H1 (cell line): Measurements from ENCODE around the gene PITPNB. TPM values are rescaled to one million over a fixed set of nuclear protein-coding genes. Genes with fewer than 3 reads are reported as not detected.

ENCODE experiments used
- BACH1 ChIP-seq: IDR thresholded peaks from 2 replicates; pipeline ENCODE4 v1.6.1; 2012; ENCODE audit warnings: low read length, improper control_type of control experiment
- BRCA1 ChIP-seq: IDR thresholded peaks from 2 replicates; pipeline ENCODE4 v1.6.1; 2012; ENCODE audit warnings: low read depth, low read length, improper control_type of control experiment
- CHD2 ChIP-seq: IDR thresholded peaks from 2 replicates; pipeline ENCODE4 v1.6.1; 2012; ENCODE audit warnings: low read length, improper control_type of control experiment
- GTF2F1 ChIP-seq: IDR thresholded peaks from 2 replicates; pipeline ENCODE4 v1.6.1; 2012; ENCODE audit warnings: low read depth, low read length, improper control_type of control experiment, borderline replicate concordance
- HDAC6 ChIP-seq: IDR thresholded peaks from one replicate; pipeline ENCODE4 v1.7.1; 2012; ENCODE audit warnings: low read depth, mild to moderate bottlenecking, inconsistent platforms, low read length, moderate library complexity
- RNF2 ChIP-seq: fragments of 200-900, 300-1000 bp; sonication (generic); IDR thresholded peaks from 2 replicates; pipeline ENCODE4 v1.7.1; 2016; ENCODE audit warnings: borderline replicate concordance, low read depth, mild to moderate bottlenecking, antibody characterized with exemption, low read length; ENCODE audit not compliant: poor library complexity, severe bottlenecking; ENCODE audit errors: missing control alignments
- RXRA ChIP-seq: IDR thresholded peaks from 2 replicates; pipeline ENCODE4 v1.6.1; 2011; ENCODE audit warnings: low read depth, mild to moderate bottlenecking, low read length, moderate library complexity; ENCODE audit not compliant: insufficient read depth
- polyA plus RNA-seq, 7 experiments: library from polyadenylated mRNA; depleted of rRNA in 3 of 7; stranded (reverse) in 5 of 7; unstranded in 2 of 7; fragments of >200 nt in 5 of 7; fragments of 200-250 nt in 2 of 7; gene quantifications; 1 replicate in 5 of 7; 2 replicates in 1 of 7; 4 replicates in 1 of 7; pipeline versions ENCODE4 v1.2.1 to v1.2.3, GENCODE V29; 2011 to 2013; ENCODE audit warnings: missing spikeins in 2 of 7, mixed read lengths in 2 of 7
- total RNA-seq: library from RNA; stranded (reverse); fragmentation: NEBNext Ultra II Directional; extraction: Animal tissue kit (Norgen Biotek cat#: 25700); gene quantifications from 2 replicates; pipeline ENCODE4 v1.2.1, GENCODE V29; 2021
- TF ChIP-seq, protein P1 (sequence below): fragments of 300-600 bp; sonication (generic); IDR thresholded peaks from 2 replicates; pipeline ENCODE4 v1.7.1; 2012; ENCODE audit warnings: low read length, moderate library complexity, mild to moderate bottlenecking, inconsistent platforms; ENCODE audit not compliant: insufficient replicate concordance

The PITPNB gene
- total and polyA plus RNA-seq, 2 of the 8 experiments (the other 6 are each of a cell fraction or from before 2014, with no cell fraction given) = 24.6 to 89.3 TPM

GRCh38 chr22:27906241-27906640 lies 12.8 kb downstream of the PITPNB start (continued):
- TF ChIP-seq, protein P1, sequence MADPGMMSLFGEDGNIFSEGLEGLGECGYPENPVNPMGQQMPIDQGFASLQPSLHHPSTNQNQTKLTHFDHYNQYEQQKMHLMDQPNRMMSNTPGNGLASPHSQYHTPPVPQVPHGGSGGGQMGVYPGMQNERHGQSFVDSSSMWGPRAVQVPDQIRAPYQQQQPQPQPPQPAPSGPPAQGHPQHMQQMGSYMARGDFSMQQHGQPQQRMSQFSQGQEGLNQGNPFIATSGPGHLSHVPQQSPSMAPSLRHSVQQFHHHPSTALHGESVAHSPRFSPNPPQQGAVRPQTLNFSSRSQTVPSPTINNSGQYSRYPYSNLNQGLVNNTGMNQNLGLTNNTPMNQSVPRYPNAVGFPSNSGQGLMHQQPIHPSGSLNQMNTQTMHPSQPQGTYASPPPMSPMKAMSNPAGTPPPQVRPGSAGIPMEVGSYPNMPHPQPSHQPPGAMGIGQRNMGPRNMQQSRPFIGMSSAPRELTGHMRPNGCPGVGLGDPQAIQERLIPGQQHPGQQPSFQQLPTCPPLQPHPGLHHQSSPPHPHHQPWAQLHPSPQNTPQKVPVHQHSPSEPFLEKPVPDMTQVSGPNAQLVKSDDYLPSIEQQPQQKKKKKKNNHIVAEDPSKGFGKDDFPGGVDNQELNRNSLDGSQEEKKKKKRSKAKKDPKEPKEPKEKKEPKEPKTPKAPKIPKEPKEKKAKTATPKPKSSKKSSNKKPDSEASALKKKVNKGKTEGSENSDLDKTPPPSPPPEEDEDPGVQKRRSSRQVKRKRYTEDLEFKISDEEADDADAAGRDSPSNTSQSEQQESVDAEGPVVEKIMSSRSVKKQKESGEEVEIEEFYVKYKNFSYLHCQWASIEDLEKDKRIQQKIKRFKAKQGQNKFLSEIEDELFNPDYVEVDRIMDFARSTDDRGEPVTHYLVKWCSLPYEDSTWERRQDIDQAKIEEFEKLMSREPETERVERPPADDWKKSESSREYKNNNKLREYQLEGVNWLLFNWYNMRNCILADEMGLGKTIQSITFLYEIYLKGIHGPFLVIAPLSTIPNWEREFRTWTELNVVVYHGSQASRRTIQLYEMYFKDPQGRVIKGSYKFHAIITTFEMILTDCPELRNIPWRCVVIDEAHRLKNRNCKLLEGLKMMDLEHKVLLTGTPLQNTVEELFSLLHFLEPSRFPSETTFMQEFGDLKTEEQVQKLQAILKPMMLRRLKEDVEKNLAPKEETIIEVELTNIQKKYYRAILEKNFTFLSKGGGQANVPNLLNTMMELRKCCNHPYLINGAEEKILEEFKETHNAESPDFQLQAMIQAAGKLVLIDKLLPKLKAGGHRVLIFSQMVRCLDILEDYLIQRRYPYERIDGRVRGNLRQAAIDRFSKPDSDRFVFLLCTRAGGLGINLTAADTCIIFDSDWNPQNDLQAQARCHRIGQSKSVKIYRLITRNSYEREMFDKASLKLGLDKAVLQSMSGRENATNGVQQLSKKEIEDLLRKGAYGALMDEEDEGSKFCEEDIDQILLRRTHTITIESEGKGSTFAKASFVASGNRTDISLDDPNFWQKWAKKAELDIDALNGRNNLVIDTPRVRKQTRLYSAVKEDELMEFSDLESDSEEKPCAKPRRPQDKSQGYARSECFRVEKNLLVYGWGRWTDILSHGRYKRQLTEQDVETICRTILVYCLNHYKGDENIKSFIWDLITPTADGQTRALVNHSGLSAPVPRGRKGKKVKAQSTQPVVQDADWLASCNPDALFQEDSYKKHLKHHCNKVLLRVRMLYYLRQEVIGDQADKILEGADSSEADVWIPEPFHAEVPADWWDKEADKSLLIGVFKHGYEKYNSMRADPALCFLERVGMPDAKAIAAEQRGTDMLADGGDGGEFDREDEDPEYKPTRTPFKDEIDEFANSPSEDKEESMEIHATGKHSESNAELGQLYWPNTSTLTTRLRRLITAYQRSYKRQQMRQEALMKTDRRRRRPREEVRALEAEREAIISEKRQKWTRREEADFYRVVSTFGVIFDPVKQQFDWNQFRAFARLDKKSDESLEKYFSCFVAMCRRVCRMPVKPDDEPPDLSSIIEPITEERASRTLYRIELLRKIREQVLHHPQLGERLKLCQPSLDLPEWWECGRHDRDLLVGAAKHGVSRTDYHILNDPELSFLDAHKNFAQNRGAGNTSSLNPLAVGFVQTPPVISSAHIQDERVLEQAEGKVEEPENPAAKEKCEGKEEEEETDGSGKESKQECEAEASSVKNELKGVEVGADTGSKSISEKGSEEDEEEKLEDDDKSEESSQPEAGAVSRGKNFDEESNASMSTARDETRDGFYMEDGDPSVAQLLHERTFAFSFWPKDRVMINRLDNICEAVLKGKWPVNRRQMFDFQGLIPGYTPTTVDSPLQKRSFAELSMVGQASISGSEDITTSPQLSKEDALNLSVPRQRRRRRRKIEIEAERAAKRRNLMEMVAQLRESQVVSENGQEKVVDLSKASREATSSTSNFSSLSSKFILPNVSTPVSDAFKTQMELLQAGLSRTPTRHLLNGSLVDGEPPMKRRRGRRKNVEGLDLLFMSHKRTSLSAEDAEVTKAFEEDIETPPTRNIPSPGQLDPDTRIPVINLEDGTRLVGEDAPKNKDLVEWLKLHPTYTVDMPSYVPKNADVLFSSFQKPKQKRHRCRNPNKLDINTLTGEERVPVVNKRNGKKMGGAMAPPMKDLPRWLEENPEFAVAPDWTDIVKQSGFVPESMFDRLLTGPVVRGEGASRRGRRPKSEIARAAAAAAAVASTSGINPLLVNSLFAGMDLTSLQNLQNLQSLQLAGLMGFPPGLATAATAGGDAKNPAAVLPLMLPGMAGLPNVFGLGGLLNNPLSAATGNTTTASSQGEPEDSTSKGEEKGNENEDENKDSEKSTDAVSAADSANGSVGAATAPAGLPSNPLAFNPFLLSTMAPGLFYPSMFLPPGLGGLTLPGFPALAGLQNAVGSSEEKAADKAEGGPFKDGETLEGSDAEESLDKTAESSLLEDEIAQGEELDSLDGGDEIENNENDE = no peak
- TF ChIP-seq RNF2 (no peak), HDAC6 (no peak), CHD2 (no peak), GTF2F1 (no peak), BACH1 (no peak), RXRA (no peak), BRCA1 (no peak)
